ENCODE results near the gene ATP9B. TPM values are rescaled to one million over a fixed set of nuclear protein-coding genes. Genes with fewer than 3 reads are reported as not detected.
"Not testable (repeated sequence)": the region's sequence is repeated elsewhere in the genome, so short reads cannot be mapped to it uniquely, and the experiment has no call there.

The ATP9B gene
- polyA plus RNA-seq, 1 of the 3 experiments (the other 2 are of a cell fraction) = 11.2 TPM

DNA sequence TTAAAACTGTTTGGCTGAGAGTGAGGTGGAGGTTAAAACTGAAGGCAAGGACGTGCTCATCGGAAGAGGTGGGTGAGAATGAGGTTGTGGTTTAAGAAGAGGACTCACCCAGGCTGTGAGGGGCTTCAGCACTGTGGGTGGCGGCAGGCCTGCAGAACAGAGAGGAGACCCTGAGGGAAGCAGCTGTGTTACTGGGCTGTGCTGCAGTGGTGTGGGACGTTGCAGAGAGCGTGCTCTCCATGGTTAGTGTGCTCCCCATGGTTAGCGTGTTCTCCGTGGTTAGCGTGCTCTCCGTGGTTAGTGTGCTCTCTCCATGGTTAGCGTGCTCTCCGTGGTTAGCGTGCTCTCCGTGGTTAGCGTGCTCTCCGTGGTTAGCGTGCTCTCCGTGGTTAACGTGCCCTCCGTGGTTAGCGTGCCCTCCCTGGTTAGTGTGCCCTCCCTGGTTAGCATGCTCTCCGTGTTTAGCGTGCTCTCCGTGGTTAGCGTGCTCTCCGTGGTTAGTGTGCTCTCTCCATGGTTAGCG lies 258.1 kb downstream of the ATP9B start:
- ChIA-PET POLR2A (no interaction called here), CTCF (no interaction called here)
- Histone ChIP-seq H4K20me1 (ENCODE audit: insufficient read depth) (no peaks in the 10 kb centered on the region), H3K27me3 (ENCODE audit: insufficient read depth) (no peaks in the 10 kb centered on the region), H3K4me2 (no peak overlapping the region), H3K36me3 (replicated peaks in 1 of 2; ENCODE audit: control insufficient read depth in 1 of 2, insufficient read depth in 2 of 2, low read length in 1 of 2) (peaks cover 0 to 4% of the 10 kb centered on the region in 2 experiments), H3K4me1 (ENCODE audit: control insufficient read depth in 1 of 2, insufficient read depth in 2 of 2, low read depth in 1 of 2, low read length in 1 of 2) (no peaks in the 10 kb centered on the region; a peak in 1 of 4 replicates), H3K27ac (ENCODE audit: low read depth in 2 of 2, low read length in 1 of 2) (no peak overlapping the region), H3F3A (replicated peaks; ENCODE audit: insufficient read depth) (peaks cover 8% of the 10 kb centered on the region), H3K4me3 (ENCODE audit: low read depth in 2 of 2, low read length in 1 of 2) (no peak overlapping the region), H3K79me2 (ENCODE audit: insufficient read depth) (no peaks in the 10 kb centered on the region), H3K9me3 (no peaks in the 10 kb centered on the region; the same call in 1 of the 2 replicates), H3K9ac (no peak overlapping the region), H3K9me2 (no peaks in the 10 kb centered on the region), H2AFZ (ENCODE audit: low read depth) (no peak overlapping the region)
- DNase-seq = no peak
- 95% methylated on average over 24 of the region's 26 CpGs for WGBS (ENCODE audit: low lambda C conversion rate)
- TF ChIP-seq, protein P1, sequence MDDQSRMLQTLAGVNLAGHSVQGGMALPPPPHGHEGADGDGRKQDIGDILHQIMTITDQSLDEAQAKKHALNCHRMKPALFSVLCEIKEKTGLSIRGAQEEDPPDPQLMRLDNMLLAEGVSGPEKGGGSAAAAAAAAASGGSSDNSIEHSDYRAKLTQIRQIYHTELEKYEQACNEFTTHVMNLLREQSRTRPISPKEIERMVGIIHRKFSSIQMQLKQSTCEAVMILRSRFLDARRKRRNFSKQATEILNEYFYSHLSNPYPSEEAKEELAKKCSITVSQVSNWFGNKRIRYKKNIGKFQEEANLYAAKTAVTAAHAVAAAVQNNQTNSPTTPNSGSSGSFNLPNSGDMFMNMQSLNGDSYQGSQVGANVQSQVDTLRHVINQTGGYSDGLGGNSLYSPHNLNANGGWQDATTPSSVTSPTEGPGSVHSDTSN (IDR thresholded peaks at IDR 0.05) = no peak
- TF ChIP-seq, protein P2, sequence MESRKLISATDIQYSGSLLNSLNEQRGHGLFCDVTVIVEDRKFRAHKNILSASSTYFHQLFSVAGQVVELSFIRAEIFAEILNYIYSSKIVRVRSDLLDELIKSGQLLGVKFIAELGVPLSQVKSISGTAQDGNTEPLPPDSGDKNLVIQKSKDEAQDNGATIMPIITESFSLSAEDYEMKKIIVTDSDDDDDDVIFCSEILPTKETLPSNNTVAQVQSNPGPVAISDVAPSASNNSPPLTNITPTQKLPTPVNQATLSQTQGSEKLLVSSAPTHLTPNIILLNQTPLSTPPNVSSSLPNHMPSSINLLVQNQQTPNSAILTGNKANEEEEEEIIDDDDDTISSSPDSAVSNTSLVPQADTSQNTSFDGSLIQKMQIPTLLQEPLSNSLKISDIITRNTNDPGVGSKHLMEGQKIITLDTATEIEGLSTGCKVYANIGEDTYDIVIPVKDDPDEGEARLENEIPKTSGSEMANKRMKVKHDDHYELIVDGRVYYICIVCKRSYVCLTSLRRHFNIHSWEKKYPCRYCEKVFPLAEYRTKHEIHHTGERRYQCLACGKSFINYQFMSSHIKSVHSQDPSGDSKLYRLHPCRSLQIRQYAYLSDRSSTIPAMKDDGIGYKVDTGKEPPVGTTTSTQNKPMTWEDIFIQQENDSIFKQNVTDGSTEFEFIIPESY (IDR thresholded peaks at IDR 0.05; ENCODE audit: borderline replicate concordance, low read depth) = no peak
- no peak for TF ChIP-seq EP300 (IDR thresholded peaks at IDR 0.05; ENCODE audit: borderline replicate concordance in 1 of 2, low read depth in 1 of 2, low read length in 1 of 2)
- TF ChIP-seq ELF1 (IDR thresholded peaks at IDR 0.05) = no peak
- no peak for TF ChIP-seq FOSL2 (IDR thresholded peaks at IDR 0.05; ENCODE audit: borderline replicate concordance, low read depth)
- TF ChIP-seq MXI1 (IDR thresholded peaks at IDR 0.05; ENCODE audit: low read depth, low read length) = no peak
- TF ChIP-seq, protein P3, sequence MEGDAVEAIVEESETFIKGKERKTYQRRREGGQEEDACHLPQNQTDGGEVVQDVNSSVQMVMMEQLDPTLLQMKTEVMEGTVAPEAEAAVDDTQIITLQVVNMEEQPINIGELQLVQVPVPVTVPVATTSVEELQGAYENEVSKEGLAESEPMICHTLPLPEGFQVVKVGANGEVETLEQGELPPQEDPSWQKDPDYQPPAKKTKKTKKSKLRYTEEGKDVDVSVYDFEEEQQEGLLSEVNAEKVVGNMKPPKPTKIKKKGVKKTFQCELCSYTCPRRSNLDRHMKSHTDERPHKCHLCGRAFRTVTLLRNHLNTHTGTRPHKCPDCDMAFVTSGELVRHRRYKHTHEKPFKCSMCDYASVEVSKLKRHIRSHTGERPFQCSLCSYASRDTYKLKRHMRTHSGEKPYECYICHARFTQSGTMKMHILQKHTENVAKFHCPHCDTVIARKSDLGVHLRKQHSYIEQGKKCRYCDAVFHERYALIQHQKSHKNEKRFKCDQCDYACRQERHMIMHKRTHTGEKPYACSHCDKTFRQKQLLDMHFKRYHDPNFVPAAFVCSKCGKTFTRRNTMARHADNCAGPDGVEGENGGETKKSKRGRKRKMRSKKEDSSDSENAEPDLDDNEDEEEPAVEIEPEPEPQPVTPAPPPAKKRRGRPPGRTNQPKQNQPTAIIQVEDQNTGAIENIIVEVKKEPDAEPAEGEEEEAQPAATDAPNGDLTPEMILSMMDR (IDR thresholded peaks at IDR 0.05) = no peak

DNA sequence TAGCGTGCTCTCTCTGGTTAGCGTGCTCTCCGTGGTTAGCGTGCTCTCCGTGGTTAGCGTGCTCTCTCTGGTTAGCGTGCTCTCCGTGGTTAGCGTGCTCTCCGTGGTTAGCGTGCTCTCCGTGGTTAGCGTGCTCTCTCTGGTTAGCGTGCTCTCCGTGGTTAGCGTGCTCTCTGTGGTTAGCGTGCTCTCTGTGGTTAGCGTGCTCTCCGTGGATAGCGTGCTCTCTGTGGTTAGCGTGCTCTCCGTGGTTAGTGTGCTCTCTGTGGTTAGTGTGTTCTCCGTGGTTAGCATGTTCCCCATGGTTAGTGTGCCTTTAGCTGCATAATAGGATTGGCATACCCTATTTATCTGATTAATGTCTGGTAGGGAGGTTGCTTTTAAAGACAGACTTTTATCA lies 258.7 kb downstream of the ATP9B start:
- DNase-seq; H3K27ac ChIP-seq (ENCODE audit: low read depth in 2 of 2, low read length in 1 of 2); H3K9me3 ChIP-seq; H3K79me2 ChIP-seq (ENCODE audit: insufficient read depth); H3K27me3 ChIP-seq (ENCODE audit: insufficient read depth); H3K4me2 ChIP-seq; H2AFZ ChIP-seq (ENCODE audit: low read depth); H3K36me3 ChIP-seq (replicated peaks in 1 of 2; ENCODE audit: control insufficient read depth in 1 of 2, insufficient read depth in 2 of 2, low read length in 1 of 2); POLR2A ChIA-PET; H3K4me1 ChIP-seq (ENCODE audit: control insufficient read depth in 1 of 2, insufficient read depth in 2 of 2, low read depth in 1 of 2, low read length in 1 of 2); CTCF ChIA-PET; H3K4me3 ChIP-seq (ENCODE audit: low read depth in 2 of 2, low read length in 1 of 2); H3K9ac ChIP-seq; H3F3A ChIP-seq (replicated peaks; ENCODE audit: insufficient read depth); H4K20me1 ChIP-seq (ENCODE audit: insufficient read depth); H3K9me2 ChIP-seq: not testable (repeated sequence)
- 94% methylated on average over 23 of the region's 23 CpGs for WGBS (ENCODE audit: low lambda C conversion rate)
